Measurements from ENCODE around the gene RIBC2. TPM values are rescaled to one million over a fixed set of nuclear protein-coding genes. Genes with fewer than 3 reads are reported as not detected.
A peak's percentile ranks its signal among the peaks of the same experiment; 100 is the strongest.

Gene RIBC2
- total and polyA plus RNA-seq, 2 of the 13 experiments (the other 11 are each of a cell fraction or from before 2014, with no cell fraction given): 0.55 TPM; not detected in 1

DNA sequence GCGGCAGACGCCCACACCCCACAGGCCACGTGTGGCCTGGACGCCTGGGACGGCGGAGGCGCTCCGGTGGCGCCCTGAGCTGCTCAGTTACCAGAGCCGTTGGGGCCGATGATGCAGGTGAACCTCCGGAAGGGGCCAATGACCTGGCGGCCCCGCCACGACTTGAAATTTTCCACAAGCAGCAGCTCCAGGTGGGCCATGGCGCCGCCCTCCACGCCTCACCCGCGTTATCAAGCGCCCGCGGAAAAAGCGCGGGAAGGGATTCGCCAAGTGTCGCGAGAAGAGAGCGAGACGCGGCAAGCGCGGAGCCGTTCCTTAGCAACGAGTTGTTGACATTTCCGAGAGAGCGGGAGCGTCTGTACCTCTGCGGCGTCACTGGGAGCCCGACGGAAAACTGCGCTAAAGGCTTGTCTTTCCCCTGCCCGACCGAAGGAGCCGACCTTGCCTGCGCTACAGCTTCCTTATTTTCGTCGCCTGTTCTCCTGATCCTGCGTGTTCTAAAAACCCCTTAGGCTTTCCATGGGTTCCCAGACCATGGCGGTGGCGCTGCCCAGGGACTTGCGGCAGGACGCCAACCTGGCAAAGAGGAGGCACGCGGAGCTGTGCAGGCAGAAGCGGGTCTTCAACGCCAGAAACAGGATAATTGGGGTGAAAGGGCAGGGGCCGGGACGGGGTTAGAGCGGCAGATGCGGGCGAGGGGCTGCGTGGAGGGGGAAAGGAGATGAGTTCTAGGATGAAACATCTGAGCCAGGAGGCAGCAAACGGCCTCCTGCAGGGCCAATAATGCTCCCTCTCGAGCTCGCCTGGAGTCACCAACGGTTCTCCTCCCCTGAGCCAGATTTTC, at the start of gene RIBC2, which contains the start of gene SMC1B (continued):
- no peak for TF ChIP-seq ZNF674 (CRISPR knock-in tag; IDR thresholded peaks at IDR 0.05; ENCODE audit: low read depth)
- TF ChIP-seq, protein P1, sequence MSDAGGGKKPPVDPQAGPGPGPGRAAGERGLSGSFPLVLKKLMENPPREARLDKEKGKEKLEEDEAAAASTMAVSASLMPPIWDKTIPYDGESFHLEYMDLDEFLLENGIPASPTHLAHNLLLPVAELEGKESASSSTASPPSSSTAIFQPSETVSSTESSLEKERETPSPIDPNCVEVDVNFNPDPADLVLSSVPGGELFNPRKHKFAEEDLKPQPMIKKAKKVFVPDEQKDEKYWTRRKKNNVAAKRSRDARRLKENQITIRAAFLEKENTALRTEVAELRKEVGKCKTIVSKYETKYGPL (CRISPR knock-in tag; IDR thresholded peaks at IDR 0.05): no peak
- TF ChIP-seq ZFP36 (IDR thresholded peaks at IDR 0.05; ENCODE audit: borderline replicate concordance, low read depth, low read length, partially characterized antibody): no peak
- TF ChIP-seq NFE2 (CRISPR knock-in tag; IDR thresholded peaks at IDR 0.05): no peak
- no peak for TF ChIP-seq ZNF839 (CRISPR knock-in tag; IDR thresholded peaks at IDR 0.05; ENCODE audit: borderline replicate concordance)
- TF ChIP-seq, protein P2, sequence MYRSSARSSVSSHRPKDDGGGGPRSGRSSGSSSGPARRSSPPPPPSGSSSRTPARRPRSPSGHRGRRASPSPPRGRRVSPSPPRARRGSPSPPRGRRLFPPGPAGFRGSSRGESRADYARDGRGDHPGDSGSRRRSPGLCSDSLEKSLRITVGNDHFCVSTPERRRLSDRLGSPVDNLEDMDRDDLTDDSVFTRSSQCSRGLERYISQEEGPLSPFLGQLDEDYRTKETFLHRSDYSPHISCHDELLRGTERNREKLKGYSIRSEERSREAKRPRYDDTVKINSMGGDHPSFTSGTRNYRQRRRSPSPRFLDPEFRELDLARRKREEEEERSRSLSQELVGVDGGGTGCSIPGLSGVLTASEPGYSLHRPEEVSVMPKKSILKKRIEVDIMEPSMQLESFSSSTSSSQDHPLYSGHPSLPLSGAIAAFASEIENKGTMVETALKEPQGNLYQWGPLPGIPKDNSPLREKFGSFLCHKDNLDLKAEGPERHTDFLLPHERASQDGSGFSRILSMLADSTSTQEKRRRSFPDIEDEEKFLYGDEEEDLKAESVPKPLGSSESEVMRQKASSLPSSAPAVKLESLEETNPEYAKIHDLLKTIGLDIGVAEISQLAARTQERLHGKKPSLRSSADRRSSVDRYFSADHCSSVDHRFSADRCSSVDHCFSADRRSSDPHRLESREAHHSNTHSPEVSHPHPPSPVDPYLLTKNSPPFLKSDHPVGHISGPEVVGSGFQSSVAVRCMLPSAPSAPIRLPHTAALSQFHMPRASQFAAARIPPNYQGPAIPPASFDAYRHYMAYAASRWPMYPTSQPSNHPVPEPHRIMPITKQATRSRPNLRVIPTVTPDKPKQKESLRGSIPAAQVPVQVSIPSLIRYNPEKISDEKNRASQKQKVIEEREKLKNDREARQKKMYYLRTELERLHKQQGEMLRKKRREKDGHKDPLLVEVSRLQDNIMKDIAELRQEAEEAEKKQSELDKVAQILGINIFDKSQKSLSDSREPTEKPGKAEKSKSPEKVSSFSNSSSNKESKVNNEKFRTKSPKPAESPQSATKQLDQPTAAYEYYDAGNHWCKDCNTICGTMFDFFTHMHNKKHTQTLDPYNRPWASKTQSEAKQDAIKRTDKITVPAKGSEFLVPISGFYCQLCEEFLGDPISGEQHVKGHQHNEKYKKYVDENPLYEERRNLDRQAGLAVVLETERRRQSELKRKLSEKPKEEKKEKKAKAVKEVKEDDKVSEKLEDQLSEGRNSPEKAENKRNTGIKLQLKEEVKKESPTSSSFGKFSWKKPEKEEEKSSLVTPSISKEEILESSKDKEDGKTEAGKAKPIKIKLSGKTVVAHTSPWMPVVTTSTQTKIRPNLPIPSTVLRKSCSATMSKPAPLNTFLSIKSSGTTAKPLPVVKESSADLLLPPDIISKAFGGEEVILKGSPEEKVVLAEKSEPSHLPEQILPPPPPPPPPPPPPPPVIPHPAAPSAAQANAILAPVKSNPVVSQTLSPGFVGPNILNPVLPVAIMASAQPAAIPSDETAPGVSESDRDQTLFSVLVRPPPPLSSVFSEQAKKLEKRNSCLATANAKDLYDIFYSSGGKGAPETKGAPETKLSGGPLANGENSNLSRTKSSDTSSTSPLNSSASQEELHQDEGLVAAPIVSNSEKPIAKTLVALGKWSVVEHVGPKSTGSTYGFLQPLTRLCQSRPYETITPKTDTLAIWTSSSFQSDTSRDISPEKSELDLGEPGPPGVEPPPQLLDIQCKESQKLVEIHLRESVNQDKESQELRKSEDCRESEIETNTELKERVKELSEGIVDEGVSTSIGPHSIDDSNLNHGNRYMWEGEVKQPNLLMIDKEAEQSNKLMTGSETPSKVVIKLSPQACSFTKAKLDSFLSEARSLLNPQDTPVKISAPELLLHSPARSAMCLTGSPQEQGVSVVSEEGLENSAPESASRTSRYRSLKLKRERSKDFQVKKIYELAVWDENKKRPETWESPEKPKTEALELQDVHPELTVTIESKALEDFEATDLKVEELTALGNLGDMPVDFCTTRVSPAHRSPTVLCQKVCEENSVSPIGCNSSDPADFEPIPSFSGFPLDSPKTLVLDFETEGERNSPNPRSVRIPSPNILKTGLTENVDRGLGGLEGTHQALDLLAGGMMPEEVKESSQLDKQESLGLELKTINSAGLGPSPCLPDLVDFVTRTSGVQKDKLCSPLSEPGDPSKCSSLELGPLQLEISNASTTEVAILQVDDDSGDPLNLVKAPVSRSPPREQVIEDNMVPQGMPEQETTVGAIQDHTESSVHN (CRISPR knock-in tag; IDR thresholded peaks at IDR 0.05): no peak
- no peak for TF ChIP-seq ZNF781 (CRISPR knock-in tag; IDR thresholded peaks at IDR 0.05; ENCODE audit: borderline replicate concordance, not compliant biosample characterization)
- TF ChIP-seq ZNF160 (CRISPR knock-in tag; IDR thresholded peaks at IDR 0.05): no peak
- TF ChIP-seq ZNF510 (CRISPR knock-in tag; IDR thresholded peaks at IDR 0.05; ENCODE audit: low read depth): no peak
- TF ChIP-seq, protein P3, sequence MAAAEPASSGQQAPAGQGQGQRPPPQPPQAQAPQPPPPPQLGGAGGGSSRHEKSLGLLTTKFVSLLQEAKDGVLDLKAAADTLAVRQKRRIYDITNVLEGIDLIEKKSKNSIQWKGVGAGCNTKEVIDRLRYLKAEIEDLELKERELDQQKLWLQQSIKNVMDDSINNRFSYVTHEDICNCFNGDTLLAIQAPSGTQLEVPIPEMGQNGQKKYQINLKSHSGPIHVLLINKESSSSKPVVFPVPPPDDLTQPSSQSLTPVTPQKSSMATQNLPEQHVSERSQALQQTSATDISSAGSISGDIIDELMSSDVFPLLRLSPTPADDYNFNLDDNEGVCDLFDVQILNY (CRISPR knock-in tag; conservative IDR thresholded peaks at IDR 0.05): no peak; the same call in 1 of the 2 replicates
- TF ChIP-seq SATB2 (CRISPR knock-in tag; IDR thresholded peaks at IDR 0.05): no peak
- TF ChIP-seq ZNF446 (CRISPR knock-in tag; IDR thresholded peaks at IDR 0.05): no peak; the same call in 1 of the 2 replicates
- peak; percentile 51; the same call in 1 of the 2 replicates for TF ChIP-seq ZNF709 (CRISPR knock-in tag; IDR thresholded peaks at IDR 0.05)
- TF ChIP-seq RFXANK (CRISPR knock-in tag; IDR thresholded peaks at IDR 0.05): no peak
- no peak for TF ChIP-seq ZNF737 (CRISPR knock-in tag; IDR thresholded peaks at IDR 0.05; ENCODE audit: borderline replicate concordance)
- TF ChIP-seq XRCC5 (optimal IDR thresholded peaks at IDR 0.05; ENCODE audit: low read length): no peak
- no peak for TF ChIP-seq MEIS2 (CRISPR knock-in tag; IDR thresholded peaks at IDR 0.05)
- TF ChIP-seq RNF2 (conservative IDR thresholded peaks at IDR 0.05; ENCODE audit: low read depth): peak; percentile 65
- TF ChIP-seq ZNF570 (CRISPR knock-in tag; IDR thresholded peaks at IDR 0.05; ENCODE audit: borderline replicate concordance): no peak
- TF ChIP-seq KDM1A (CRISPR knock-in tag; IDR thresholded peaks at IDR 0.05): no peak

All from HepG2 (cell line).